Adipose tissue (tissue), 3 donors: ENCODE measurements around the gene PAX5. TPM values are rescaled to one million over a fixed set of nuclear protein-coding genes. Genes with fewer than 3 reads are reported as not detected.

ENCODE experiments used
- H3K27ac ChIP-seq: one replicate; pipeline ENCODE4 v1.5.1; 2013; ENCODE audit warnings: low read depth, low read length
- WGBS, 3 donors: extraction: QIAGEN DNeasy Blood & Tissue Kit; methylation state at CpG; one replicate each; pipeline ENCODE4 v1.1.7; 2013; 5-methylcytosine and 5-hydroxymethylcytosine counted together
- polyA plus RNA-seq, 3 donors: library from polyadenylated mRNA; stranded (reverse); fragments of 200-250 nt; gene quantifications; one replicate each; pipeline ENCODE4 v1.2.3, GENCODE V29; 2013
- donor health status: healthy with polysubstance abuse.
- donor health status: Bipolar disorder and iron deficiency.
- donor health status: healthy.

PAX5 gene
- polyA plus RNA-seq, 3 donors, result 0.23 to 0.28 TPM; not detected in 1

- 76 to 77% (median 76%) methylated on average over 5 of the region's 5 CpGs for WGBS, 3 donors
- no peak overlapping the region for H3K27ac ChIP-seq
Observed at GRCh38 chr9:36996706-36997086, 37.4 kb downstream of the PAX5 start.

- no peak overlapping the region for H3K27ac ChIP-seq
- WGBS, 3 donors, result 22% methylated on average over 16 of the region's 16 CpGs
Observed at GRCh38 chr9:36995927-36996705, 38.0 kb downstream of the PAX5 start.

- no peak overlapping the region for H3K27ac ChIP-seq
- WGBS, 3 donors, result 73 to 85% (median 78%) methylated on average over 19 of the region's 19 CpGs
Observed at GRCh38 chr9:36993933-36994764, 39.9 kb downstream of the PAX5 start.

- WGBS, 3 donors, result 49 to 58% (median 54%) methylated on average over 7 of the region's 7 CpGs
- no peak overlapping the region for H3K27ac ChIP-seq
Observed at GRCh38 chr9:36992501-36993316, 41.4 kb downstream of the PAX5 start.

- H3K27ac ChIP-seq, result no peak overlapping the region
- WGBS, 3 donors, result 13 to 16% (median 15%) methylated on average over 6 of the region's 6 CpGs
Observed at GRCh38 chr9:36991516-36992134, 42.4 kb downstream of the PAX5 start.

GRCh38 chr9:36988848-36989247 is 45.2 kb downstream of the PAX5 start:
- 31 to 35% (median 32%) methylated on average over 6 of the region's 6 CpGs for WGBS, 3 donors
- no peak overlapping the region for H3K27ac ChIP-seq

- H3K27ac ChIP-seq, result no peak overlapping the region
- WGBS, 3 donors, result 4 to 19% (median 8%) methylated on average over 14 of the region's 14 CpGs
Observed at GRCh38 chr9:36987891-36988290, 46.2 kb downstream of the PAX5 start.

GRCh38 chr9:36987409-36987808 is 46.7 kb downstream of the PAX5 start:
- WGBS, 3 donors, result 20 to 24% (median 24%) methylated on average over 9 to 10 of the region's 10 CpGs
- no peak overlapping the region for H3K27ac ChIP-seq

GRCh38 chr9:36986468-36987408 is 47.3 kb downstream of the PAX5 start:
- whole genome bisulfite sequencing, 3 donors, result 5 to 6% (median 6%) methylated on average over 63 to 65 of the region's 65 CpGs

GRCh38 chr9:36985769-36986467 is 48.1 kb downstream of the PAX5 start:
- H3K27ac ChIP-seq, result no peak overlapping the region
- WGBS, 3 donors, result 2 to 4% (median 2%) methylated on average over 63 to 70 of the region's 70 CpGs

More at GRCh38 chr9:36986468-36987408, 47.3 kb downstream of the PAX5 start:
- no peak overlapping the region for H3K27ac ChIP-seq

- no peak overlapping the region for H3K27ac ChIP-seq
- WGBS, 3 donors, result 28 to 41% (median 29%) methylated on average over 15 of the region's 15 CpGs
Observed at GRCh38 chr9:36985061-36985768, 48.9 kb downstream of the PAX5 start.

- no peak overlapping the region for H3K27ac ChIP-seq
- WGBS, 3 donors, result 36 to 46% (median 46%) methylated on average over 7 of the region's 7 CpGs
Observed at GRCh38 chr9:36980148-36980974, 53.7 kb downstream of the PAX5 start.

GRCh38 chr9:36976371-36977030 is 57.6 kb downstream of the PAX5 start:
- H3K27ac ChIP-seq, result no peak overlapping the region
- WGBS, 3 donors, result 76 to 80% (median 78%) methylated on average over 10 of the region's 10 CpGs

- WGBS, 3 donors, result 54 to 61% (median 56%) methylated on average over 7 of the region's 7 CpGs
Observed at GRCh38 chr9:36974731-36975130, 59.3 kb downstream of the PAX5 start.

GRCh38 chr9:36971935-36972488 is 62.1 kb downstream of the PAX5 start:
- WGBS, 3 donors, result 68 to 71% (median 71%) methylated on average over 4 of the region's 4 CpGs
- no peak overlapping the region for H3K27ac ChIP-seq

More at GRCh38 chr9:36974731-36975130, 59.3 kb downstream of the PAX5 start:
- no peak overlapping the region for H3K27ac ChIP-seq
